ENCODE measurements around the gene ZNF407. TPM values are rescaled to one million over a fixed set of nuclear protein-coding genes. Genes with fewer than 3 reads are reported as not detected.

Gene ZNF407
- total RNA-seq, 1 donor from 2014 or later, result 10.6 TPM

- no peaks in the 10 kb centered on the region for H3K9me3 ChIP-seq (replicated peaks)
- peak; percentile 55 for TF ChIP-seq CTCF (IDR thresholded peaks at IDR 0.05; ENCODE audit: borderline replicate concordance)
- no peaks in the 10 kb centered on the region for H3K27me3 ChIP-seq (ENCODE audit: low read depth)
- no peak overlapping the region for H3K4me3 ChIP-seq
- DNase-seq, result no peak
- no peaks in the 10 kb centered on the region for H3K36me3 ChIP-seq
- H3K27ac ChIP-seq (replicated peaks), result no peak overlapping the region
- H3K4me1 ChIP-seq, result peaks cover 12% of the 10 kb centered on the region
- intact Hi-C loops (cut with micrococcal nuclease), result no loop called here
These were observed 443.9 kb downstream of the ZNF407 start for GRCh38 chr18:75041586-75041985.

DNA sequence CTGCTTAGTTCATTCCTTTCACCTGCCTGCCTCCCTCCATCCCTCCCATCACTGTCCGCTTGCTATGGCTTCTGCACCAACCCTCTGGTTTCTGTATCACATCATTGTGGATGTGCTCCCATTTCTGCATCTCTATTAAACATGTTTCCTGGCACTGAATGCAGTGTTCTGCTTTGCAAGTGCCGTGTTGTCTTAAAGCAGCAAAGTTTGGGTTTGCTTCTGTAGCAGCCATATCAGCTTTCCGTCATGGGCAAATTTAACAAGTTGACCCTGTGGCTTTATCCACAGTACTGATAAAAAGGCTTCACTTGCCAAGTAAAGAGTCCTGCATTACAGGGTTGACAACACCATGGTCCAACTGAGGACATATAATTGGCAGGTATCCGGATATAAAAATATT is 445.8 kb downstream of the ZNF407 start:
- peaks cover 20% of the 10 kb centered on the region for H3K4me1 ChIP-seq

DNA sequence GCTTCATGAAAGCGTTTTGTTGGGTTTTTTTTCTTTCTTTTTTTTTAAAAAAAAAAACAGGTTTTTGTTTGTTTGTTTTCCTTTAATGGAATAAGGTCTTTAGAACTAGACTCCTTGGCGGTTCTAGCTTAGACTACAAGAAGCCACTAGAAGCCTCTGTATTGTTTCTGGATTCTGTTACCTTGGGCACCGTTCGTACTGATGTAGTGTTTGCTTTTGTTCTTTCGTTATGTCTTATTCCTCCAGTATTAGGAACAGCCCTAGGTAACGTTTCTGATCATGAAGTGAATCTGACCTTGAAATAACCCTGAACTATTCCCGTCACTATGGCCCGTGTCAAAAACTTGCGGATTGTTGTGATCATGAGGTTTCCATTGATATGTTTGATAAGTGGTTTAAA is 446.6 kb downstream of the ZNF407 start:
- peak overlapping the region; percentile 55 for H3K27ac ChIP-seq (replicated peaks)
- H3K36me3 ChIP-seq, result no peaks in the 10 kb centered on the region
- peaks cover 28% of the 10 kb centered on the region for H3K4me1 ChIP-seq
- H3K9me3 ChIP-seq (replicated peaks), result no peaks in the 10 kb centered on the region
- H3K27me3 ChIP-seq (ENCODE audit: low read depth), result no peaks in the 10 kb centered on the region
- no peak overlapping the region for H3K4me3 ChIP-seq
- TF ChIP-seq CTCF (IDR thresholded peaks at IDR 0.05; ENCODE audit: borderline replicate concordance), result no peak
- DNase-seq, result no peak
- intact Hi-C loops (cut with micrococcal nuclease), result no loop called here

More for the DNA sequence above, 445.8 kb downstream of the ZNF407 start:
- H3K27ac ChIP-seq (replicated peaks), result peak overlapping the region; percentile 55
- no peak for DNase-seq
- no peaks in the 10 kb centered on the region for H3K36me3 ChIP-seq
- H3K9me3 ChIP-seq (replicated peaks), result no peaks in the 10 kb centered on the region
- no peaks in the 10 kb centered on the region for H3K27me3 ChIP-seq (ENCODE audit: low read depth)
- no peak for TF ChIP-seq CTCF (IDR thresholded peaks at IDR 0.05; ENCODE audit: borderline replicate concordance)
- no peak overlapping the region for H3K4me3 ChIP-seq
- intact Hi-C loops (cut with micrococcal nuclease), result no loop called here

GRCh38 chr18:75044791-75045190 is 447.1 kb downstream of the ZNF407 start:
- intact Hi-C loops (cut with micrococcal nuclease), result no loop called here
- no peak for TF ChIP-seq CTCF (IDR thresholded peaks at IDR 0.05; ENCODE audit: borderline replicate concordance)

DNA sequence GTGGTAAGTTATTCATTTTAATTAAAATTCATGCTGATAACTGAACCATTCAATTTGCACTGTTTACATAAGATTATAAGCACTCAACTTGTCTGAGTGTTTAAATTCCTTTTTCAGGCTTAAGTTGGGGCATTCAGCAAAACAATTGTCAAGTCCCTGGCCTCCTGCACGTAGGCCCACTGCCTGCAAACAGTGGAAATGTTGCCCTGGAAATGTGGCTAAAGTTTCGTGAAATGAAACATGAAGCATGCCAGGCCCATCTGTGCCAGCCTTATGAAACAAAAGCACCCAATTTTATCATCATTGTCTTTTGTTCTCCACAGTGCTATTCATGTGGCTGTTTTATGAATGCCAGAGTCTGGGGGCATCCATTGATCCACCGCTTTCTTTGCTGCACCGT is 447.6 kb downstream of the ZNF407 start:
- TF ChIP-seq CTCF (IDR thresholded peaks at IDR 0.05; ENCODE audit: borderline replicate concordance), result no peak
- Histone ChIP-seq H3K4me1 (peaks cover 32% of the 10 kb centered on the region), H3K27ac (replicated peaks) (no peak overlapping the region), H3K27me3 (ENCODE audit: low read depth) (no peaks in the 10 kb centered on the region), H3K4me3 (no peak overlapping the region), H3K36me3 (no peaks in the 10 kb centered on the region), H3K9me3 (replicated peaks) (peaks cover 4% of the 10 kb centered on the region)
- intact Hi-C loops (cut with micrococcal nuclease), result no loop called here
- DNase-seq, result no peak

More at GRCh38 chr18:75044791-75045190, 447.1 kb downstream of the ZNF407 start:
- H3K4me3 ChIP-seq, result no peak overlapping the region
- no peaks in the 10 kb centered on the region for H3K27me3 ChIP-seq (ENCODE audit: low read depth)
- peak overlapping the region; percentile 55 for H3K27ac ChIP-seq (replicated peaks)
- DNase-seq, result no peak
- H3K9me3 ChIP-seq (replicated peaks), result no peaks in the 10 kb centered on the region
- no peaks in the 10 kb centered on the region for H3K36me3 ChIP-seq
- peaks cover 32% of the 10 kb centered on the region for H3K4me1 ChIP-seq
